ENCODE measurements around the gene SLC25A11.
"Not testable (repeated sequence)": the region's sequence is repeated elsewhere in the genome, so short reads cannot be mapped to it uniquely, and the experiment has no call there.

Gene SLC25A11

GRCh38 chr17:4908711-4909496 is 30.9 kb downstream of the SLC25A11 start:
- peak; percentile 75 for DNase-seq

GRCh38 chr17:4908301-4908700 is 31.5 kb downstream of the SLC25A11 start:
- DNase-seq, result no peak

GRCh38 chr17:4906642-4907041 is 33.2 kb downstream of the SLC25A11 start:
- not testable (repeated sequence) for DNase-seq

- DNase-seq, result peak; percentile 83
Measured at GRCh38 chr17:4903051-4903818, 36.6 kb downstream of the SLC25A11 start, which contains the start of gene CHRNE. CHRNE (minus strand) TSS chr17:4903098; CDS start chr17:4903063, 35 bp downstream.

- DNase-seq, result no peak
Measured at GRCh38 chr17:4902540-4902939, 37.3 kb downstream of the SLC25A11 start.

GRCh38 chr17:4901648-4902344 is 38.0 kb downstream of the SLC25A11 start:
- no peak for DNase-seq

- DNase-seq, result no peak
Measured at GRCh38 chr17:4901108-4901647, 38.7 kb downstream of the SLC25A11 start.

GRCh38 chr17:4900231-4901107 is 39.4 kb downstream of the SLC25A11 start:
- peak; percentile 43 for DNase-seq

GRCh38 chr17:4899341-4900230 is 40.3 kb downstream of the SLC25A11 start, which contains the start of gene C17orf107:
C17orf107 (plus strand) TSS chr17:4899536; CDS start chr17:4899763, 227 bp downstream.
- peak; percentile 95 for DNase-seq

- no peak for DNase-seq
Measured at GRCh38 chr17:4898927-4899326, 40.9 kb downstream of the SLC25A11 start.

GRCh38 chr17:4898351-4898750 is 41.5 kb downstream of the SLC25A11 start:
- DNase-seq, result no peak

GRCh38 chr17:4897785-4898184 is 42.1 kb downstream of the SLC25A11 start:
- DNase-seq, result no peak

- DNase-seq, result no peak
Measured at GRCh38 chr17:4897198-4897687, 42.6 kb downstream of the SLC25A11 start.

GRCh38 chr17:4896332-4897197 is 43.3 kb downstream of the SLC25A11 start:
- no peak for DNase-seq

- no peak for DNase-seq
Measured at GRCh38 chr17:4895657-4896331, 44.1 kb downstream of the SLC25A11 start.

GRCh38 chr17:4895121-4895520 is 44.7 kb downstream of the SLC25A11 start:
- no peak for DNase-seq

- DNase-seq, result no peak
Measured at GRCh38 chr17:4893721-4894560, 45.9 kb downstream of the SLC25A11 start.

GRCh38 chr17:4893272-4893671 is 46.6 kb downstream of the SLC25A11 start:
- DNase-seq, result no peak

Measured in stimulated activated CD4-positive, alpha-beta T cell treated with anti-CD3 and anti-CD28 coated beads, Interleukin-4, amount 100 ng/mL, for 24 hours (primary cell).